ENCODE results near the gene CORO2B. TPM values are rescaled to one million over a fixed set of nuclear protein-coding genes. Genes with fewer than 3 reads are reported as not detected.

CORO2B gene
- total and polyA plus RNA-seq, 4 donors = 15.9 to 53.6 (median 33.2) TPM

- no peak for DNase-seq (ENCODE audit: low read depth in 4 of 6, low spot score in 6 of 6)
- H3K4me3 ChIP-seq (ENCODE audit: low read depth, low read length) = no peak overlapping the region
- no peaks in the 10 kb centered on the region for H3K36me3 ChIP-seq (ENCODE audit: control insufficient read depth, insufficient read depth, low read length)
- H3K27me3 ChIP-seq (ENCODE audit: control insufficient read depth, insufficient read depth, low read length) = no peaks in the 10 kb centered on the region
- peak overlapping the region; percentile 37 for H3K27ac ChIP-seq (ENCODE audit: low read depth, low read length)
- H3K9me3 ChIP-seq (ENCODE audit: control insufficient read depth, insufficient read depth, low read length) = no peaks in the 10 kb centered on the region
- H3K4me1 ChIP-seq (ENCODE audit: control insufficient read depth, insufficient read depth, low read length) = peaks cover 82% of the 10 kb centered on the region
- WGBS (ENCODE audit: insufficient coverage) = 51% methylated on average over 6 of the region's 6 CpGs
These were observed 15.9 kb downstream of the CORO2B start for GRCh38 chr15:68594533-68595259.

DNA sequence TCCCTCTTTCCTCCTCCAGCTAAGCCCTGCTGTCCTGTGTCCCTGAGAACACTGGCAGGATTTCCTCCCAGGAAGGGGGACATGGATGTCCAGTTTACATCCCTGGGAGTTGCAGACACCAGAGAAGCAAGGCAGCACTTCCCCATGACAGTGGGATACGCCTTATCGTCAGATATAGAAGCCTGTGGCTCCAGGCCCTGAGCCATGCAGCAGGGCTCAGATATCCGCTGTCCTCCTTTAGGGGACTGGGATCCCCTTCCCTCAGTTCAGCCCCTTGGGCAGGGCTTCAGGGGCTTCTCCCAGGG, 16.4 kb downstream of the CORO2B start:
- Histone ChIP-seq H3K4me3 (ENCODE audit: low read depth, low read length) (no peak overlapping the region), H3K27ac (ENCODE audit: low read depth, low read length) (peak overlapping the region; percentile 37), H3K9me3 (ENCODE audit: control insufficient read depth, insufficient read depth, low read length) (no peaks in the 10 kb centered on the region), H3K27me3 (ENCODE audit: control insufficient read depth, insufficient read depth, low read length) (no peaks in the 10 kb centered on the region), H3K36me3 (ENCODE audit: control insufficient read depth, insufficient read depth, low read length) (no peaks in the 10 kb centered on the region), H3K4me1 (ENCODE audit: control insufficient read depth, insufficient read depth, low read length) (peaks cover 82% of the 10 kb centered on the region)
- no peak for DNase-seq (ENCODE audit: low read depth in 4 of 6, low spot score in 6 of 6)
- 53% methylated on average over 3 of the region's 3 CpGs for WGBS (ENCODE audit: insufficient coverage)

- 62% methylated on average over 15 of the region's 17 CpGs for WGBS (ENCODE audit: insufficient coverage)
- Histone ChIP-seq H3K4me3 (ENCODE audit: low read depth, low read length) (no peak overlapping the region), H3K36me3 (ENCODE audit: control insufficient read depth, insufficient read depth, low read length) (no peaks in the 10 kb centered on the region), H3K9me3 (ENCODE audit: control insufficient read depth, insufficient read depth, low read length) (no peaks in the 10 kb centered on the region), H3K27me3 (ENCODE audit: control insufficient read depth, insufficient read depth, low read length) (no peaks in the 10 kb centered on the region), H3K27ac (ENCODE audit: low read depth, low read length) (no peak overlapping the region), H3K4me1 (ENCODE audit: control insufficient read depth, insufficient read depth, low read length) (peaks cover 82% of the 10 kb centered on the region)
- DNase-seq (ENCODE audit: low read depth in 4 of 6, low spot score in 6 of 6) = no peak
These were observed 17.0 kb downstream of the CORO2B start for GRCh38 chr15:68595761-68596160.

DNA sequence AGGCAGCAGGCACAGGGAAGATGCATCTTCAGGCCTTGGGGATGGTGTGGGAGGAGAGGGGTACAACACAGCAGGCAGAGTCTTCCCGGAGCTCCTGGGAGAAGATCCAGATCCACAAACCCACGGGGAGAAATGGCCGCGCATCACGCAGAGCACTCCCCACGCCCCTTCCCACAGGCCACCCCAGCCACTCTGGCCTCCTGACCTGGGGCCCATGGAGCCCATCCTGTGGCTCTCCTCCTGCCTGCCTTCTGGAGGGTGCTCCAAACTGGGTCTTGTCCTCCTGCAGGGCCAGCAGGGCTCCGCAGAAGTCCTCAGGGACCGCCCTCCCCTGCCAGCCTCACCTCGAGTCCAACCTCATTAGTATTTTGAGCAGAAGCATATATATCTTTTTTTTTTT, 17.9 kb downstream of the CORO2B start:
- peaks cover 82% of the 10 kb centered on the region for H3K4me1 ChIP-seq (ENCODE audit: control insufficient read depth, insufficient read depth, low read length)
- 89% methylated on average over 6 of the region's 9 CpGs for WGBS (ENCODE audit: insufficient coverage)
- no peaks in the 10 kb centered on the region for H3K9me3 ChIP-seq (ENCODE audit: control insufficient read depth, insufficient read depth, low read length)
- H3K27me3 ChIP-seq (ENCODE audit: control insufficient read depth, insufficient read depth, low read length) = no peaks in the 10 kb centered on the region
- H3K36me3 ChIP-seq (ENCODE audit: control insufficient read depth, insufficient read depth, low read length) = peaks cover 4% of the 10 kb centered on the region
- no peak overlapping the region for H3K27ac ChIP-seq (ENCODE audit: low read depth, low read length)
- DNase-seq (ENCODE audit: low read depth in 4 of 6, low spot score in 6 of 6) = no peak
- H3K4me3 ChIP-seq (ENCODE audit: low read depth, low read length) = no peak overlapping the region

DNA sequence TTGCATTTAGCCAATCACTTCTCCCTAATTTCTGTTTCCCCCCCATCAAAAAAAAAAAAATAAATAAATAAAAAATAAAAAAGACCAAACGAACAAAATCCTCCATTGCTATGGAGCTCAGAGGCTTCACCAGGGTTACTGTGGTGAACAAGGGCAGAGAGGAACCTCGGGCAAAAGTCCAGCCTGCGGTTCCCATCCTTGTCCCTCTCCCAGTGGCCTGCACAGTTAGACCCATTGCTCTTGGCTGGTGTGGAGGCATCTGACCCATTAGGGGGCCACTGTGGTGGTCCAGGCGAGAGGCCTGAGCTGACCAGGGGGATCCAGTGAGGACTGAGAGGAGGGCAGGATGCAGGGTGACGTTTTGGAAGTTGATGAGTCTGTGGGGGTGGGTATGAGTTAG, 18.8 kb downstream of the CORO2B start:
- H3K27me3 ChIP-seq (ENCODE audit: control insufficient read depth, insufficient read depth, low read length) = no peaks in the 10 kb centered on the region
- peaks cover 85% of the 10 kb centered on the region for H3K4me1 ChIP-seq (ENCODE audit: control insufficient read depth, insufficient read depth, low read length)
- 83% methylated on average over 5 of the region's 5 CpGs for WGBS (ENCODE audit: insufficient coverage)
- peak overlapping the region; percentile 84 for H3K27ac ChIP-seq (ENCODE audit: low read depth, low read length)
- H3K9me3 ChIP-seq (ENCODE audit: control insufficient read depth, insufficient read depth, low read length) = no peaks in the 10 kb centered on the region
- peaks cover 4% of the 10 kb centered on the region for H3K36me3 ChIP-seq (ENCODE audit: control insufficient read depth, insufficient read depth, low read length)
- no peak overlapping the region for H3K4me3 ChIP-seq (ENCODE audit: low read depth, low read length)
- DNase-seq (ENCODE audit: low read depth in 4 of 6, low spot score in 6 of 6) = no peak

GRCh38 chr15:68598171-68599152, 19.7 kb downstream of the CORO2B start:
- WGBS (ENCODE audit: insufficient coverage) = 70% methylated on average over 12 of the region's 14 CpGs
- Histone ChIP-seq H3K9me3 (ENCODE audit: control insufficient read depth, insufficient read depth, low read length) (no peaks in the 10 kb centered on the region), H3K27ac (ENCODE audit: low read depth, low read length) (peak overlapping the region; percentile 84), H3K36me3 (ENCODE audit: control insufficient read depth, insufficient read depth, low read length) (peaks cover 4% of the 10 kb centered on the region), H3K4me1 (ENCODE audit: control insufficient read depth, insufficient read depth, low read length) (peaks cover 85% of the 10 kb centered on the region), H3K27me3 (ENCODE audit: control insufficient read depth, insufficient read depth, low read length) (no peaks in the 10 kb centered on the region), H3K4me3 (ENCODE audit: low read depth, low read length) (no peak overlapping the region)
- peak in 1 of 6 donors; percentile 61 for DNase-seq (ENCODE audit: low read depth in 4 of 6, low spot score in 6 of 6)

DNA sequence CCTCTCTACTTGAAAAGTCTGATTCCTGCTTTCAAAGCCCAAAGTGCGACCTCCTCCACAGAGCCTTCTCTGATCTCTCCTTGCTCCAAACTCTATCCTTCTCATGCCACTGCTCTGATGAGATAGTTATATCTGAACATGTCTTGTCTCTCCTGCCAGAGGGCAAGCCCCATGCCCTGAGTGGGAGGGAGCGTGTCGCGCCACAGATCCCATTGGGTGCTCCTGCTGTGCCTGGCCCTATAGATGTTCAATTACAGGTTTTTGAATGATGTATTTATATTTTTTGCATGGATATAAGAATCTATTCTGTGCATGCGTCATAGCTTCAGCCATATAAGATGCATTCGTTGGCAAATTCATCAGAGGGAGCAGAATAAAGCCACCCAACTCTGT, 20.4 kb downstream of the CORO2B start:
- no peak for DNase-seq (ENCODE audit: low read depth in 4 of 6, low spot score in 6 of 6)
- peaks cover 79% of the 10 kb centered on the region for H3K4me1 ChIP-seq (ENCODE audit: control insufficient read depth, insufficient read depth, low read length)
- H3K27me3 ChIP-seq (ENCODE audit: control insufficient read depth, insufficient read depth, low read length) = no peaks in the 10 kb centered on the region
- peak overlapping the region; percentile 84 for H3K27ac ChIP-seq (ENCODE audit: low read depth, low read length)
- H3K36me3 ChIP-seq (ENCODE audit: control insufficient read depth, insufficient read depth, low read length) = peaks cover 4% of the 10 kb centered on the region
- H3K9me3 ChIP-seq (ENCODE audit: control insufficient read depth, insufficient read depth, low read length) = no peaks in the 10 kb centered on the region
- H3K4me3 ChIP-seq (ENCODE audit: low read depth, low read length) = no peak overlapping the region
- 53% methylated on average over 4 of the region's 6 CpGs for WGBS (ENCODE audit: insufficient coverage)

DNA sequence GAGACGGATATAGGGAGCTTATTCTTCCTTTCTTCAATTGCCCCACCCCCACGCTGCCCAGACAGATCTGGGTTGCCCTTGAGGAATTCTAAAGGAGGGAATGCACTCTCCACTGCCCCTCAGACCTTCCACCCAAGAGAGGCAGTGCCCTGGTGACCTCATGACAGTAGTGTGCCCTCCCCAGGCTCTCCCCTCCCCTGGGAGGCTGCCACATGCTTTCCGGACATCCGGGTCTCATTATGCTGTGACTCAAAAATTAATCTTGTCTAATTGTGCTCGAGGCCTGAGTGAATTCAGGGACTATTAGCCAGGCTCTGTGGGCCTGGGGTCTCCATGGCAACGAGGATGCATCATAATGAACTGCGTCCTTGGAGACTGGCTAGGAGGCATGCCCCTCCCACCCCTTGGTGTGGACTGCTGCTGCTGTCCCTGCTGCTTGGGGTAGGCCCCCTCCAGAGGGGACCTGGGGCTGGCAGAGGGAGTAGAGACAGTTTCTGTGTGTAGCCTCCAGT, 20.8 kb downstream of the CORO2B start:
- Histone ChIP-seq H3K4me1 (ENCODE audit: control insufficient read depth, insufficient read depth, low read length) (peaks cover 75% of the 10 kb centered on the region), H3K36me3 (ENCODE audit: control insufficient read depth, insufficient read depth, low read length) (peaks cover 4% of the 10 kb centered on the region), H3K27ac (ENCODE audit: low read depth, low read length) (peak overlapping the region; percentile 84), H3K27me3 (ENCODE audit: control insufficient read depth, insufficient read depth, low read length) (no peaks in the 10 kb centered on the region), H3K9me3 (ENCODE audit: control insufficient read depth, insufficient read depth, low read length) (no peaks in the 10 kb centered on the region), H3K4me3 (ENCODE audit: low read depth, low read length) (no peak overlapping the region)
- peak in 3 of 6 donors; percentile 81 to 95 (median 94) for DNase-seq (ENCODE audit: low read depth in 4 of 6, low spot score in 6 of 6)
- 14% methylated on average over 6 of the region's 7 CpGs for WGBS (ENCODE audit: insufficient coverage)

- Histone ChIP-seq H3K27ac (ENCODE audit: low read depth, low read length) (peak overlapping the region; percentile 84), H3K9me3 (ENCODE audit: control insufficient read depth, insufficient read depth, low read length) (no peaks in the 10 kb centered on the region), H3K27me3 (ENCODE audit: control insufficient read depth, insufficient read depth, low read length) (no peaks in the 10 kb centered on the region), H3K4me1 (ENCODE audit: control insufficient read depth, insufficient read depth, low read length) (peaks cover 59% of the 10 kb centered on the region), H3K36me3 (ENCODE audit: control insufficient read depth, insufficient read depth, low read length) (peaks cover 4% of the 10 kb centered on the region), H3K4me3 (ENCODE audit: low read depth, low read length) (no peak overlapping the region)
- DNase-seq (ENCODE audit: low read depth in 4 of 6, low spot score in 6 of 6) = peak in 1 of 6 donors; percentile 64
- 69% methylated on average over 17 of the region's 23 CpGs for WGBS (ENCODE audit: insufficient coverage)
These were observed 22.7 kb downstream of the CORO2B start for GRCh38 chr15:68601206-68602197.

All from spinal cord (tissue), 10 donors.